CD14-positive monocyte (primary cell): ENCODE results near the gene NEDD8. TPM values are rescaled to one million over a fixed set of nuclear protein-coding genes. Genes with fewer than 3 reads are reported as not detected.

Experiments used
- DNase-seq, 3 donors: peaks; one replicate each; pipeline ENCODE4 v3.0.0-alpha.2; 2011 to 2022
- H2AFZ ChIP-seq: 2 replicates; pipeline ENCODE4 v1.6.0; 2012; ENCODE audit warnings: mild to moderate bottlenecking, low read depth, low read length, inconsistent platforms; ENCODE audit not compliant: insufficient read depth, poor library complexity, severe bottlenecking
- H3K27ac ChIP-seq, 2 donors: 1 replicate in 1 of 2; 2 replicates in 1 of 2; pipeline ENCODE4 v1.5.1; 2012 to 2013; ENCODE audit warnings: low read length in 2 of 2, control low read depth in 1 of 2, inconsistent platforms in 1 of 2, low read depth in 1 of 2, mild to moderate bottlenecking in 1 of 2
- H3K27me3 ChIP-seq, 2 donors: one replicate each; pipeline versions ENCODE4 v1.6.0 to v1.6.1; 2011 to 2013; ENCODE audit warnings: low read length in 2 of 2; ENCODE audit not compliant: control insufficient read depth in 2 of 2, insufficient read depth in 2 of 2
- H3K36me3 ChIP-seq, 2 donors: replicated peaks in 1 of 2; 1 replicate in 1 of 2; 2 replicates in 1 of 2; pipeline versions ENCODE4 v1.5.1 to v1.6.1; 2012 to 2013; ENCODE audit warnings: low read length in 2 of 2, control low read depth in 1 of 2, inconsistent platforms in 1 of 2, mild to moderate bottlenecking in 1 of 2; ENCODE audit not compliant: insufficient read depth in 2 of 2, control insufficient read depth in 1 of 2
- H3K4me1 ChIP-seq, 2 donors: 1 replicate in 1 of 2; 2 replicates in 1 of 2; pipeline versions ENCODE4 v1.5.1 to v1.6.1; 2012 to 2013; ENCODE audit warnings: low read length in 2 of 2, control low read depth in 1 of 2, inconsistent platforms in 1 of 2, mild to moderate bottlenecking in 1 of 2, moderate library complexity in 1 of 2; ENCODE audit not compliant: insufficient read depth in 2 of 2, control insufficient read depth in 1 of 2
- H3K4me2 ChIP-seq: replicated peaks from 2 replicates; pipeline ENCODE3; 2012; ENCODE audit warnings: low read length, moderate library complexity, mild to moderate bottlenecking; ENCODE audit not compliant: poor library complexity, severe bottlenecking; ENCODE audit errors: extremely low read depth
- H3K4me3 ChIP-seq, 3 experiments: fragments of 200-600 bp in 1 of 3; sonication (generic) in 1 of 3; replicated peaks in 1 of 3; 1 replicate in 2 of 3; 2 replicates in 1 of 3; pipeline ENCODE4 v1.5.1; 2011 to 2013; ENCODE audit warnings: low read length in 3 of 3, mild to moderate bottlenecking in 3 of 3, control low read depth in 2 of 3, low read depth in 2 of 3, inconsistent platforms in 1 of 3, moderate library complexity in 1 of 3
- H3K79me2 ChIP-seq: 2 replicates; pipeline ENCODE4 v1.6.0; 2012; ENCODE audit warnings: mild to moderate bottlenecking, control low read depth, inconsistent platforms, low read length, moderate library complexity; ENCODE audit not compliant: insufficient read depth
- H3K9ac ChIP-seq: 2 replicates; pipeline ENCODE4 v1.6.0; 2017; ENCODE audit warnings: low read length, mild to moderate bottlenecking; ENCODE audit not compliant: insufficient read depth, poor library complexity, severe bottlenecking
- H3K9me3 ChIP-seq, 2 donors: replicated peaks in 1 of 2; 1 replicate in 1 of 2; 2 replicates in 1 of 2; pipeline versions ENCODE4 v1.5.1 to v1.6.1; 2012 to 2013; ENCODE audit warnings: low read length in 2 of 2, control low read depth in 1 of 2; ENCODE audit not compliant: control insufficient read depth in 1 of 2, insufficient read depth in 1 of 2
- H4K20me1 ChIP-seq: 2 replicates; pipeline ENCODE4 v1.6.0; 2012; ENCODE audit warnings: mild to moderate bottlenecking, low read length, control low read depth, moderate library complexity; ENCODE audit not compliant: insufficient read depth
- H3K27ac Mint-ChIP-seq, 7 donors: one replicate each; pipeline ENCODE4 v1.8.0; 2020; ENCODE audit warnings: mild to moderate bottlenecking in 7 of 7, mixed read lengths in 7 of 7, moderate library complexity in 6 of 7, inconsistent platforms in 2 of 7
- H3K27me3 Mint-ChIP-seq, 3 donors: one replicate each; pipeline ENCODE4 v1.8.0; 2021 to 2022; ENCODE audit warnings: low read depth in 3 of 3, mild to moderate bottlenecking in 3 of 3, mixed read lengths in 3 of 3, moderate library complexity in 3 of 3, inconsistent platforms in 1 of 3
- H3K36me3 Mint-ChIP-seq, 2 donors: one replicate each; pipeline ENCODE4 v1.8.0; 2020; ENCODE audit warnings: mixed read lengths in 2 of 2, inconsistent platforms in 1 of 2, mild to moderate bottlenecking in 1 of 2
- H3K4me1 Mint-ChIP-seq: one replicate; pipeline ENCODE4 v1.8.0; 2020; ENCODE audit warnings: mild to moderate bottlenecking, mixed read lengths
- H3K4me3 Mint-ChIP-seq, 2 donors: one replicate each; pipeline ENCODE4 v1.8.0; 2020; ENCODE audit warnings: mild to moderate bottlenecking in 2 of 2, mixed read lengths in 2 of 2, moderate library complexity in 1 of 2
- H3K9me3 Mint-ChIP-seq, 7 donors: one replicate each; pipeline ENCODE4 v1.8.0; 2020 to 2022; ENCODE audit warnings: mixed read lengths in 7 of 7, mild to moderate bottlenecking in 6 of 7, moderate library complexity in 6 of 7, inconsistent platforms in 2 of 7
- CTCF ChIP-seq: fragments of 200-600 bp; IDR thresholded peaks from one replicate; pipeline ENCODE4 v1.8.0; 2022; ENCODE audit warnings: antibody characterized with exemption, mild to moderate bottlenecking
- WGBS: methylation state at CpG from one replicate; pipeline ENCODE4 v1.1.5; 2013; ENCODE audit warnings: missing lambda C conversion rate; ENCODE audit not compliant: insufficient coverage; 5-methylcytosine and 5-hydroxymethylcytosine counted together
- intact Hi-C, 2 donors: fragments of 100-400 bp; cut with micrococcal nuclease; formaldehyde crosslinking; loops; one replicate each; pipeline versions ENCODE4 v1.15.0 to v1.15.1; 2023
- polyA plus RNA-seq, 3 donors: library from polyadenylated mRNA; depleted of rRNA in 1 of 3; unstranded in 2 of 3; stranded (reverse) in 1 of 3; fragments of 300-500 nt in 2 of 3; fragments of >200 nt in 1 of 3; fragmentation: Illumina TruSeq in 2 of 3; gene quantifications; 1 replicate in 2 of 3; 2 replicates in 1 of 3; pipeline ENCODE4 v1.2.3, GENCODE V29; 2012 to 2021

The NEDD8 gene
- polyA plus RNA-seq, 3 donors: 164 to 335 (median 306) TPM

DNA sequence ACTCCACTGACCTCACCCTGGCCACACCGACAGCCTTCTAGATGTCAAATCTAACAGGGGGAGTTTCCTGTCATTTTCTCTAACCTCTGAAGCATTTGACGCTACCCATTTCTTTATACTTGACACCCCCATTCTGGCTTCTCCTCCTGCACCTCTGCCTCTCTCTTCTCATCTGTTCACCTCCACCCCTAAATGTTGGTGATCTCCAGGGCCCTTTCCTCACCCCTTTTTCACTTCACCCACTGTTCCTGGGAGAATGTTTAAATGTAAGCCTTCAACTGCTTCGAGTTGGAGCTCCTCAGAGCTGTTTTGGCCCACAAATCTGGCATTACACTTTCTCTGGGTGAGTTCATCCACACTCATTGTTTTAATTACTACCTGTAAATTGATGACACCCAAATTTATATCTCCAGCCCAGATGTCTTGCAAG, 39.7 kb upstream of the NEDD8 start:
- H3K4me1 Mint-ChIP-seq: peaks cover 60% of the 10 kb centered on the region
- no peaks in the 10 kb centered on the region for H4K20me1 ChIP-seq
- H3K27me3 ChIP-seq: no peaks in the 10 kb centered on the region
- peak overlapping the region; percentile 85 for H3K4me2 ChIP-seq
- H3K36me3 Mint-ChIP-seq: peaks cover 29 to 34% of the 10 kb centered on the region in 2 donors
- no peaks in the 10 kb centered on the region for H3K9me3 ChIP-seq
- intact Hi-C loops: loop anchor here in 1 of 2 donors (2.0 kb wide), 1 partner anchor 29 kb away; the partner anchor contains the start of gene TINF2
- TF ChIP-seq CTCF: no peak
- H2AFZ ChIP-seq: peak overlapping the region; percentile 98
- H3K9me3 Mint-ChIP-seq: peaks cover 0 to 2% (median 0%) of the 10 kb centered on the region in 7 donors
- H3K36me3 ChIP-seq: peaks cover 32 to 34% of the 10 kb centered on the region in 2 donors
- peak overlapping the region; percentile 82 to 96 (median 95) for H3K27ac Mint-ChIP-seq
- WGBS: 6% methylated on average over 2 of the region's 3 CpGs
- H3K27ac ChIP-seq: peak overlapping the region; percentile 42 to 98
- DNase-seq: no peak
- peak overlapping the region; percentile 71 to 97 (median 85) for H3K4me3 ChIP-seq
- peaks cover 60 to 63% of the 10 kb centered on the region in 2 donors for H3K4me1 ChIP-seq
- peak overlapping the region; percentile 99 for H3K9ac ChIP-seq
- H3K79me2 ChIP-seq: peaks cover 52% of the 10 kb centered on the region
- peak overlapping the region; percentile 89 to 94 for H3K4me3 Mint-ChIP-seq
- no peaks in the 10 kb centered on the region for H3K27me3 Mint-ChIP-seq

- peaks cover 0 to 2% (median 0%) of the 10 kb centered on the region in 7 donors for H3K9me3 Mint-ChIP-seq
- DNase-seq: peak; percentile 71 to 79 (median 75)
- peak within 1 kb of the TSS; percentile 71 to 97 (median 85) for H3K4me3 ChIP-seq
- peaks cover 47% of the 10 kb centered on the region for H3K79me2 ChIP-seq
- H3K27ac ChIP-seq: peak within 1 kb of the TSS; percentile 72 to 98
- H3K9ac ChIP-seq: peak within 1 kb of the TSS; percentile 99
- H3K27me3 Mint-ChIP-seq: peaks cover 0 to 2% (median 0%) of the 10 kb centered on the region in 3 donors
- H3K4me2 ChIP-seq: peak within 1 kb of the TSS; percentile 85
- under 1% methylated on average over 53 of the region's 61 CpGs for WGBS
- peak; percentile 83 for TF ChIP-seq CTCF
- intact Hi-C loops: loop anchor here in 1 of 2 donors (2.0 kb wide), 1 partner anchor 28 kb away; the partner anchor contains the start of gene TINF2
- H4K20me1 ChIP-seq: no peaks in the 10 kb centered on the region
- peak within 1 kb of the TSS; percentile 89 to 94 for H3K4me3 Mint-ChIP-seq
- H3K27ac Mint-ChIP-seq: peak within 1 kb of the TSS; percentile 90 to 97 (median 96)
- H3K9me3 ChIP-seq: no peaks in the 10 kb centered on the region
- H2AFZ ChIP-seq: peak within 1 kb of the TSS; percentile 98
- H3K27me3 ChIP-seq: no peaks in the 10 kb centered on the region
- H3K4me1 Mint-ChIP-seq: peaks cover 55% of the 10 kb centered on the region
- peaks cover 35 to 39% of the 10 kb centered on the region in 2 donors for H3K36me3 Mint-ChIP-seq
- peaks cover 37 to 40% of the 10 kb centered on the region in 2 donors for H3K36me3 ChIP-seq
- peaks cover 54 to 58% of the 10 kb centered on the region in 2 donors for H3K4me1 ChIP-seq
Measured at GRCh38 chr14:24271134-24271833, 39.1 kb upstream of the NEDD8 start, which contains the start of gene RABGGTA. Gene RABGGTA, minus strand, starts transcription at chr14:24271597. Its CDS starts 482 bp downstream, at chr14:24271115.
